ENCODE results near the gene VWC2L.

GRCh38 chr2:214566457-214566856 lies 155.6 kb downstream of the VWC2L start:
- TF ChIP-seq EP300 (IDR thresholded peaks at IDR 0.05) (no peak), POLR2AphosphoS5 (IDR thresholded peaks at IDR 0.05) (no peak), POLR2A (IDR thresholded peaks at IDR 0.05) (no peak), CTCF (IDR thresholded peaks at IDR 0.05) (no peak)

All from sigmoid colon (tissue), 4 donors.